Measurements from ENCODE around the gene WASHC3.

DNA sequence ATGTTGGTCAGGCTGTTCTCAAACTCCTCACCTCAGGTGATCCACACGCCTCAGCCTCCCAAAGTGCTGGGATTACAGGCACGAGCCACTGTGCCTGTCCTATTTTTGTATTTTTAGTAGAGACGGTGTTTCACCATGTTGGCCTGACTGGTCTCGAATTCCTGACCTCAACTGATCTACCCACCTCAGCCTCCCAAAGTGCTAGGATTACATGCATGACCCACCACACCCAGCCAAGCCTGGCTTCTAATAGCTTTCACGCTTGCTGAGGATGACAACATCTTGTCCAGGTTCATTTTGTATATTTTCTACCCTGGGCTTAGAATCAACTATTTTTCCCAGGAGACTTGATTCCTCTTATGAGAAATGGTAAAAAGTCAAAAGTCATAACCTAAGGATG lies 64.7 kb downstream of the WASHC3 start:
- TF ChIP-seq POLR2A (IDR thresholded peaks at IDR 0.05; ENCODE audit: low read depth, low read length) (no peak), EZH2 (IDR thresholded peaks at IDR 0.05; ENCODE audit: borderline replicate concordance, low read depth, low read length, severe bottlenecking) (no peak), JUN (IDR thresholded peaks at IDR 0.05; ENCODE audit: borderline replicate concordance, insufficient read depth, insufficient read length, low read depth) (no peak), FOS (IDR thresholded peaks at IDR 0.05; ENCODE audit: borderline replicate concordance, insufficient read depth, low read length) (no peak)
- TF ChIP-seq, protein P1, sequence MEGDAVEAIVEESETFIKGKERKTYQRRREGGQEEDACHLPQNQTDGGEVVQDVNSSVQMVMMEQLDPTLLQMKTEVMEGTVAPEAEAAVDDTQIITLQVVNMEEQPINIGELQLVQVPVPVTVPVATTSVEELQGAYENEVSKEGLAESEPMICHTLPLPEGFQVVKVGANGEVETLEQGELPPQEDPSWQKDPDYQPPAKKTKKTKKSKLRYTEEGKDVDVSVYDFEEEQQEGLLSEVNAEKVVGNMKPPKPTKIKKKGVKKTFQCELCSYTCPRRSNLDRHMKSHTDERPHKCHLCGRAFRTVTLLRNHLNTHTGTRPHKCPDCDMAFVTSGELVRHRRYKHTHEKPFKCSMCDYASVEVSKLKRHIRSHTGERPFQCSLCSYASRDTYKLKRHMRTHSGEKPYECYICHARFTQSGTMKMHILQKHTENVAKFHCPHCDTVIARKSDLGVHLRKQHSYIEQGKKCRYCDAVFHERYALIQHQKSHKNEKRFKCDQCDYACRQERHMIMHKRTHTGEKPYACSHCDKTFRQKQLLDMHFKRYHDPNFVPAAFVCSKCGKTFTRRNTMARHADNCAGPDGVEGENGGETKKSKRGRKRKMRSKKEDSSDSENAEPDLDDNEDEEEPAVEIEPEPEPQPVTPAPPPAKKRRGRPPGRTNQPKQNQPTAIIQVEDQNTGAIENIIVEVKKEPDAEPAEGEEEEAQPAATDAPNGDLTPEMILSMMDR (IDR thresholded peaks at IDR 0.05; ENCODE audit: extremely low read depth in 1 of 2, insufficient read depth in 1 of 2, low read depth in 1 of 2, low read length in 2 of 2) = no peak

Data from endothelial cell of umbilical vein (primary cell).